GM12892 (cell line): ENCODE measurements around the gene LSR.

ENCODE experiments used
- POLR2A ChIP-seq: IDR thresholded peaks from 2 replicates; pipeline ENCODE4 v1.6.1; 2011; ENCODE audit warnings: low read depth, low read length, control low read depth
- POLR2AphosphoS5 ChIP-seq: IDR thresholded peaks from 2 replicates; pipeline ENCODE4 v1.6.1; 2011; ENCODE audit warnings: low read depth, low read length, control low read depth
- TAF1 ChIP-seq: IDR thresholded peaks from 2 replicates; pipeline ENCODE4 v1.6.1; 2011; ENCODE audit warnings: low read depth, mild to moderate bottlenecking, control low read depth, low read length, borderline replicate concordance

- TF ChIP-seq POLR2A = no peak
- TF ChIP-seq POLR2AphosphoS5 = no peak
- no peak for TF ChIP-seq TAF1
Observed at GRCh38 chr19:35288331-35288730, 39.5 kb downstream of the LSR start.
